Cardiac muscle cell (in vitro differentiated cells and primary cell): ENCODE data around the gene KDM1A. TPM values are rescaled to one million over a fixed set of nuclear protein-coding genes. Genes with fewer than 3 reads are reported as not detected.

ENCODE experiments used
- DNase-seq, 2 donors: peaks; one replicate each; pipeline versions ENCODE4 v3.0.0 to v3.0.0-alpha.2; 2010 to 2017; ENCODE audit warnings: low read depth in 1 of 2, low spot score in 1 of 2
- H3K27ac ChIP-seq: fragments of 200-600 bp; sonication (generic); 2 replicates; pipeline ENCODE4 v1.5.1; 2016
- H3K27me3 ChIP-seq: fragments of 200-600 bp; sonication (generic); 2 replicates; pipeline ENCODE4 v1.6.0; 2016; ENCODE audit warnings: control low read depth
- H3K36me3 ChIP-seq: fragments of 200-600 bp; sonication (generic); 2 replicates; pipeline ENCODE4 v1.5.1; 2016; ENCODE audit warnings: control low read depth
- H3K4me1 ChIP-seq: fragments of 200-600 bp; sonication (generic); 2 replicates; pipeline ENCODE4 v1.8.1; 2017; ENCODE audit warnings: low read depth, mild to moderate bottlenecking, mixed run types
- H3K4me3 ChIP-seq: fragments of 200-600 bp; sonication (generic); 2 replicates; pipeline ENCODE4 v1.5.1; 2016; ENCODE audit warnings: mild to moderate bottlenecking
- H3K9me3 ChIP-seq: fragments of 200-600 bp; sonication (generic); 2 replicates; pipeline ENCODE4 v1.5.1; 2017; ENCODE audit warnings: low read depth, mild to moderate bottlenecking, control low read depth
- polyA plus RNA-seq: library from polyadenylated mRNA; unstranded; fragments of >200 nt; fragmentation: Nextera tagmentation; extraction: Ambion mirVana; gene quantifications from 2 replicates; pipeline ENCODE4 v1.2.1, GENCODE V29; 2016
- total RNA-seq: library from RNA; depleted of rRNA; stranded (reverse); fragments of >200 nt; gene quantifications from 2 replicates; pipeline ENCODE4 v1.2.3, GENCODE V29; 2016
- TF ChIP-seq, protein P1 (sequence below): IDR thresholded peaks from 2 replicates; pipeline ENCODE4 v1.5.1; 2012; ENCODE audit warnings: low read depth, mild to moderate bottlenecking, low read length

KDM1A gene
- total and polyA plus RNA-seq, 2 experiments from 2014 or later = 138 to 168 TPM

DNA sequence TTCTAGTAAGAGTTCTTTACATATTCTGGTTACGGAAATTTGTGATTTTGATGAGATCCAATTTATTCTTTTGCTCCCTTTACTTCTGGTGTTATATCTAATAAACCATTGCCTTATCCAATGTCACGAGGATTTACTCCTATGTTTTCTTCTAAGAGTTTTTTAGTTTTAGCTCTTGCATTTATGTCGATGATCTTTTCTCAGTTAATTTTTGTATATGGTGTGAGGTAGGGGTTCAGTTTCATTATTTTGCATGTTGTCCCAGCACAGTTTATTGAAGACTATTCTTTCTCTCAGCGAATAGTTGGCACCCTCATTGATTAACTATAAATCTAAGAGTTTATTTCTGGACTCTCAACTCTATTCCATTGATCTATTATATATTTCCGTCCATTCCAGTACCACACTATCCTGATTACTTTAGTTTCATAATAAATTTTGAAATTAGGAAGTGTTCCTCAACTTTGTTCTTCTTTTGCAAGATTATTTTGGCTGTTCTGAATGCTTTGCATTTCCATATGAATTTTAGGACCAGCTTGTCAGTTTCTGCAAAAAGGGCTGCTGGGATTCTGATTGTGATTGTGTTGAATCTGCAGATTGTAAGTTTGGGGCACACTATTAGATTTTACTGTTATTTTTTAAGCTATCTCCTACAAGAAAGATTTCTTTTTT, 4.0 kb downstream of the KDM1A start:
- no peak overlapping the region for H3K27ac ChIP-seq
- H3K27me3 ChIP-seq = no peaks in the 10 kb centered on the region
- H3K9me3 ChIP-seq = no peaks in the 10 kb centered on the region
- no peaks in the 10 kb centered on the region for H3K36me3 ChIP-seq
- TF ChIP-seq, protein P1, sequence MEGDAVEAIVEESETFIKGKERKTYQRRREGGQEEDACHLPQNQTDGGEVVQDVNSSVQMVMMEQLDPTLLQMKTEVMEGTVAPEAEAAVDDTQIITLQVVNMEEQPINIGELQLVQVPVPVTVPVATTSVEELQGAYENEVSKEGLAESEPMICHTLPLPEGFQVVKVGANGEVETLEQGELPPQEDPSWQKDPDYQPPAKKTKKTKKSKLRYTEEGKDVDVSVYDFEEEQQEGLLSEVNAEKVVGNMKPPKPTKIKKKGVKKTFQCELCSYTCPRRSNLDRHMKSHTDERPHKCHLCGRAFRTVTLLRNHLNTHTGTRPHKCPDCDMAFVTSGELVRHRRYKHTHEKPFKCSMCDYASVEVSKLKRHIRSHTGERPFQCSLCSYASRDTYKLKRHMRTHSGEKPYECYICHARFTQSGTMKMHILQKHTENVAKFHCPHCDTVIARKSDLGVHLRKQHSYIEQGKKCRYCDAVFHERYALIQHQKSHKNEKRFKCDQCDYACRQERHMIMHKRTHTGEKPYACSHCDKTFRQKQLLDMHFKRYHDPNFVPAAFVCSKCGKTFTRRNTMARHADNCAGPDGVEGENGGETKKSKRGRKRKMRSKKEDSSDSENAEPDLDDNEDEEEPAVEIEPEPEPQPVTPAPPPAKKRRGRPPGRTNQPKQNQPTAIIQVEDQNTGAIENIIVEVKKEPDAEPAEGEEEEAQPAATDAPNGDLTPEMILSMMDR = no peak
- H3K4me3 ChIP-seq = no peak overlapping the region
- H3K4me1 ChIP-seq = peaks cover 5% of the 10 kb centered on the region
- no peak for DNase-seq

DNA sequence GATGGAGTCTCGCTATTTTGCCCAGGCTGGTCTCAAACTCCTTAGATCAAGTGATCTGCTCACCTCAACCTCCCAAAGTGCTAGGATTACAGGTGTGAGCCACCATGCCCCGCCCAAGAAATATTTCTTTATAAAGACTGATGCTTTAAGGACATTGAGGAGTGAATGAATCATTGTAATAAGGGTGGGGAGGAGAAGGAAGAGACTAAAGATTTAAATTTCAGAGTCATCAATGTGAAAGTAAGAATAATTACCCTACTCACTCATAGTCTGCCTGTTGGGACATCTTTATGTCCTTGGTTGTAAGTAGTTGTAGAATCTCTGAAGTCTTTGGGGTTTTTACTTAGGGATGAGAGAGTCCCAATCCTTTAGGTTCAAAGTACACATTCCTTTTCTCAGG, 7.3 kb downstream of the KDM1A start:
- H3K4me1 ChIP-seq = peaks cover 5% of the 10 kb centered on the region
- no peak overlapping the region for H3K4me3 ChIP-seq
- no peak overlapping the region for H3K27ac ChIP-seq
- peaks cover 6% of the 10 kb centered on the region for H3K36me3 ChIP-seq
- no peaks in the 10 kb centered on the region for H3K9me3 ChIP-seq
- DNase-seq = no peak
- H3K27me3 ChIP-seq = no peaks in the 10 kb centered on the region
- TF ChIP-seq, protein P1 = no peak

DNA sequence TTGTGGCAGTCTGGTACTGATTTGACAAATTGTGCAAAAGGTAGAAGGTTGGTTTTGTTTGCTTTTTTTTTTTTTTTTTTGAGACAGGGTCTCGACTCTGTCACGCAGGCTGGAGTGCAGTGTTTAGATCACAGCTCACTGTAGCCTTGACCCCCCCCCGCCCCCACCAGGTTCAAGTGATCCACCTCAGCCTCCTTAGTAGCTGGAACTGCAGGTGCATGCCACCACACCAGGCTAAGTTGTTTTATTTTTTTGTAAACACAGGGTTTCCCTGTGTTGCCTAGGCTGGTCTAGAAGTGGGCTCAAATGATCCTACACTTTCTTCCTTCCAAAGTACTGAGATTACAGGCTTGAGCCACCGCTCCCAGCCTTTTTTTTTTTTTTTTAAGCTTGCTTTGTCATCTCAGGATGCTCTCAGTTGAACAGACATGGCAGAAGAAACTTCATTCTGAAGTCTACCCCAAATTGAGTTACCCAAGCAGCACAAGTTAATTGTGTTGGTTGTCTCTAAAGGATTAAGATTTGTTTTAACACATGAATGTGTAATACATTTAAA, 8.2 kb downstream of the KDM1A start:
- peaks cover 11% of the 10 kb centered on the region for H3K4me1 ChIP-seq
- H3K27me3 ChIP-seq = no peaks in the 10 kb centered on the region
- H3K9me3 ChIP-seq = no peaks in the 10 kb centered on the region
- peaks cover 7% of the 10 kb centered on the region for H3K36me3 ChIP-seq
- H3K4me3 ChIP-seq = no peak overlapping the region
- DNase-seq = no peak
- TF ChIP-seq, protein P1 = no peak
- no peak overlapping the region for H3K27ac ChIP-seq

DNA sequence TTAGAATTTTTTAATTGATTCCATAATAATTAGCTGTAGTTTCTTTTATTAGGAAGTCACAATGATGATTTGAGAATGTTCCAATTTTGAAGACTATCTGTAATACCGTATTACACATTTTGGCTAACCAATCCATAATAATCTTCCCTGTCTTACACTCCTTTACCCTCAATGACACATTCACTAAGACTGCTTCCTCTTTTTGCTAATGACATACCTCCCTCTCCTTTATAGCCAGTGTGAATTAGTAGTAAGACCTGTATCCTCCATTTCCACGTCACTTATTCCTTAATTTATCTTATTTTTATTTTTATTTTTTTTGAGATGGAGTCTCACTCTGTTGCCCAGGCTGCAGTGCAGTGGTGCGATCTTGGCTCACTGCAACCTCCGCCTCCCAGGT, 10.1 kb downstream of the KDM1A start:
- H3K36me3 ChIP-seq = peaks cover 7% of the 10 kb centered on the region
- H3K9me3 ChIP-seq = no peaks in the 10 kb centered on the region
- H3K4me1 ChIP-seq = peaks cover 11% of the 10 kb centered on the region
- TF ChIP-seq, protein P1 = no peak
- no peak overlapping the region for H3K4me3 ChIP-seq
- no peak overlapping the region for H3K27ac ChIP-seq
- H3K27me3 ChIP-seq = no peaks in the 10 kb centered on the region
- DNase-seq = no peak

DNA sequence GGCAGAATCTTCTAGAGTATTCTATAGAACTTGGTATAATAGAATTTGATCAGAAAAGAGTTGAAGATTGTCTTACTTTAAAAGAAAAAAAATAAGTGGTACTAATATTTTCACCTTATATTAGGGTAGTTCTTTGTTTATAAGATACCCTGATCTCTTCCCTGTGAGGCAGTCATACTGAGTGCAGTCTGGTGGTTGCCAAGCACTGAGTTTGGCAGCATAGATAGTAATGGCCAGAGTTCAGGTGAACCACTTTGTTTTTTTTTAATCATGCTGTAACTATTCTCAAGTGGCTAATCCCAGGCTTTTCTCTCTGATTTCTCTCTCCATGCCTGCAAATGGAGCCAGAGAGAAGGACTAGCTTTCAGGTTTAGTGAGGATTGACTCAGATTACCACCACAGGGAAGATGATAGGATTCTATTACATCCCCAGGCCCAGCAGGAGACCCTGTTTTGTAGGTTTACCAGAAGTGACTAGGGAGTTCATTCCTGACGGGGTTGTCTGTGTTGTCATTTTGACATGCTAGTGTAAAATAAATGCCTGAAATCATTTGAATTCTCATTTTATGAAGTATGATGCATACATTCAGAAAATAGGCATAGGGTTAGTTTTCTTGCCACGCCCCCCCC, 16.7 kb downstream of the KDM1A start:
- H3K27me3 ChIP-seq = no peaks in the 10 kb centered on the region
- H3K4me1 ChIP-seq = peaks cover 16% of the 10 kb centered on the region
- no peak for DNase-seq
- no peak overlapping the region for H3K4me3 ChIP-seq
- peaks cover 3% of the 10 kb centered on the region for H3K36me3 ChIP-seq
- TF ChIP-seq, protein P1 = no peak
- peak overlapping the region; percentile 46 for H3K27ac ChIP-seq
- H3K9me3 ChIP-seq = no peaks in the 10 kb centered on the region
